Loucy (cell line): Measurements from ENCODE around the gene IL17D.
"Not testable (repeated sequence)": the region's sequence is repeated elsewhere in the genome, so short reads cannot be mapped to it uniquely, and the experiment has no call there.

Source experiments
- H2AFZ ChIP-seq: fragments of 200-600 bp; sonication (generic); 2 replicates; pipeline ENCODE4 v1.6.0; 2016; ENCODE audit warnings: antibody characterized with exemption, mild to moderate bottlenecking, low read length, moderate library complexity
- H3F3A ChIP-seq: fragments of 200-600 bp; 2 replicates; pipeline ENCODE4 v1.6.0; 2016; ENCODE audit warnings: antibody characterized with exemption, low read depth, mild to moderate bottlenecking
- H3K27me3 ChIP-seq: fragments of 200-600 bp; sonication (generic); 2 replicates; pipeline ENCODE4 v1.6.1; 2014; ENCODE audit warnings: low read length, mild to moderate bottlenecking; ENCODE audit not compliant: insufficient read depth, poor library complexity, severe bottlenecking
- H3K36me3 ChIP-seq: fragments of 200-600 bp; sonication (generic); 2 replicates; pipeline ENCODE4 v1.6.1; 2016; ENCODE audit warnings: low read length; ENCODE audit not compliant: insufficient read depth
- H3K4me1 ChIP-seq: fragments of 200-600 bp; sonication (generic); 2 replicates; pipeline ENCODE4 v1.5.1; 2014; ENCODE audit warnings: low read length, mild to moderate bottlenecking; ENCODE audit not compliant: insufficient read depth, poor library complexity, severe bottlenecking
- H3K4me2 ChIP-seq: fragments of 200-600 bp; sonication (generic); 2 replicates; pipeline ENCODE4 v1.6.0; 2014; ENCODE audit warnings: antibody characterized with exemption, low read length, low read depth, mild to moderate bottlenecking; ENCODE audit not compliant: poor library complexity, severe bottlenecking
- H3K4me3 ChIP-seq: fragments of 200-600 bp; sonication (generic); 2 replicates; pipeline ENCODE4 v1.5.1; 2014; ENCODE audit warnings: low read length, mild to moderate bottlenecking, mixed read lengths; ENCODE audit not compliant: poor library complexity, severe bottlenecking
- H3K79me2 ChIP-seq: fragments of 200-600 bp; sonication (generic); 2 replicates; pipeline ENCODE4 v1.6.1; 2014; ENCODE audit warnings: low read length; ENCODE audit not compliant: insufficient read depth
- H3K9ac ChIP-seq: fragments of 200-600 bp; sonication (generic); 2 replicates; pipeline ENCODE4 v1.6.0; 2014; ENCODE audit warnings: mild to moderate bottlenecking, low read depth, low read length, moderate library complexity; ENCODE audit not compliant: poor library complexity, severe bottlenecking
- H3K9me2 ChIP-seq: fragments of 200-600 bp; sonication (generic); replicated peaks from 2 replicates; pipeline ENCODE4 v1.6.1; 2016; ENCODE audit warnings: low read depth, low read length, mixed read lengths
- H3K9me3 ChIP-seq: fragments of 200-600 bp; sonication (generic); 2 replicates; pipeline ENCODE4 v1.6.1; 2014; ENCODE audit warnings: mild to moderate bottlenecking, antibody characterized with exemption, low read length, low read depth; ENCODE audit not compliant: insufficient read depth
- H4K20me1 ChIP-seq: fragments of 200-600 bp; sonication (generic); 2 replicates; pipeline ENCODE4 v1.6.0; 2014; ENCODE audit warnings: antibody characterized with exemption, low read length, mild to moderate bottlenecking; ENCODE audit not compliant: insufficient read depth, poor library complexity, severe bottlenecking
- CTCF ChIP-seq: fragments of 200-600 bp; sonication (generic); conservative IDR thresholded peaks from 2 replicates; pipeline ENCODE4 v1.5.1; 2014; ENCODE audit warnings: mild to moderate bottlenecking, antibody characterized with exemption, low read length
- EZH2phosphoT487 ChIP-seq: fragments of 200-600 bp; IDR thresholded peaks from 2 replicates; pipeline ENCODE4 v1.6.1; 2018; ENCODE audit warnings: antibody characterized with exemption, mild to moderate bottlenecking, moderate library complexity, borderline replicate concordance

The IL17D gene

GRCh38 chr13:20673715-20674114 is 29.8 kb upstream of the IL17D start:
- no peaks in the 10 kb centered on the region for H4K20me1 ChIP-seq
- H3K4me3 ChIP-seq, result no peak overlapping the region
- no peak overlapping the region for H2AFZ ChIP-seq

GRCh38 chr13:20676213-20676612 is 27.3 kb upstream of the IL17D start:
- no peaks in the 10 kb centered on the region for H3F3A ChIP-seq
- H4K20me1 ChIP-seq, result no peaks in the 10 kb centered on the region
- no peaks in the 10 kb centered on the region for H3K36me3 ChIP-seq
- H3K27me3 ChIP-seq, result no peaks in the 10 kb centered on the region
- H3K4me3 ChIP-seq, result no peak overlapping the region
- H3K9me2 ChIP-seq, result no peaks in the 10 kb centered on the region
- no peaks in the 10 kb centered on the region for H3K4me1 ChIP-seq
- no peak overlapping the region for H3K9ac ChIP-seq
- no peaks in the 10 kb centered on the region for H3K79me2 ChIP-seq
- no peak overlapping the region for H2AFZ ChIP-seq
- no peaks in the 10 kb centered on the region for H3K9me3 ChIP-seq
- no peak overlapping the region for H3K4me2 ChIP-seq
- TF ChIP-seq EZH2phosphoT487 (no peak), CTCF (no peak)

More at GRCh38 chr13:20673715-20674114, 29.8 kb upstream of the IL17D start:
- Histone ChIP-seq H3K27me3 (no peaks in the 10 kb centered on the region), H3F3A (no peaks in the 10 kb centered on the region), H3K4me1 (peaks cover 9% of the 10 kb centered on the region), H3K9ac (no peak overlapping the region), H3K9me3 (no peaks in the 10 kb centered on the region), H3K36me3 (no peaks in the 10 kb centered on the region), H3K79me2 (no peaks in the 10 kb centered on the region), H3K9me2 (no peaks in the 10 kb centered on the region), H3K4me2 (no peak overlapping the region)
- TF ChIP-seq CTCF (no peak), EZH2phosphoT487 (no peak)

GRCh38 chr13:20678606-20679005 is 24.9 kb upstream of the IL17D start:
- not testable (repeated sequence) for H3K4me1 ChIP-seq, H3K27me3 ChIP-seq, H3K9ac ChIP-seq, H3K79me2 ChIP-seq, H3F3A ChIP-seq, H3K4me2 ChIP-seq, H3K9me2 ChIP-seq, H3K4me3 ChIP-seq, H3K9me3 ChIP-seq, H3K36me3 ChIP-seq, H2AFZ ChIP-seq, H4K20me1 ChIP-seq

- Histone ChIP-seq H3K9me3 (no peaks in the 10 kb centered on the region), H2AFZ (no peak overlapping the region), H3K27me3 (no peaks in the 10 kb centered on the region), H3K36me3 (no peaks in the 10 kb centered on the region), H3K4me2 (no peak overlapping the region), H3K4me1 (no peaks in the 10 kb centered on the region), H3K79me2 (no peaks in the 10 kb centered on the region), H3K9me2 (no peaks in the 10 kb centered on the region), H3K4me3 (no peak overlapping the region), H3F3A (no peaks in the 10 kb centered on the region), H3K9ac (no peak overlapping the region), H4K20me1 (no peaks in the 10 kb centered on the region)
- no peak for TF ChIP-seq CTCF
- no peak for TF ChIP-seq EZH2phosphoT487
Observed at GRCh38 chr13:20679879-20680278, 23.6 kb upstream of the IL17D start.
